MM.1S (cell line): ENCODE measurements around the gene YLPM1.

Experiments used
- DNase-seq: peaks from one replicate; pipeline ENCODE4 v3.0.0-alpha.2; 2015
- H2AFZ ChIP-seq: fragments of 300-600 bp; sonication (generic); 2 replicates; pipeline ENCODE4 v1.6.0; 2016; ENCODE audit warnings: antibody characterized with exemption, low read length
- H3F3A ChIP-seq: fragments of 300-600 bp; sonication (generic); 2 replicates; pipeline ENCODE4 v1.6.1; 2016; ENCODE audit warnings: mild to moderate bottlenecking, antibody characterized with exemption, low read length, moderate library complexity, mixed read lengths; ENCODE audit not compliant: insufficient read depth
- H3K27ac ChIP-seq: fragments of 300-600 bp; sonication (generic); 2 replicates; pipeline ENCODE4 v1.5.1; 2016; ENCODE audit warnings: mild to moderate bottlenecking, low read length
- H3K27me3 ChIP-seq: fragments of 300-600 bp; sonication (generic); replicated peaks from 2 replicates; pipeline ENCODE4 v1.6.0; 2016; ENCODE audit warnings: low read length; ENCODE audit not compliant: insufficient read depth
- H3K36me3 ChIP-seq: fragments of 300-600 bp; sonication (generic); replicated peaks from 2 replicates; pipeline ENCODE4 v1.6.1; 2016; ENCODE audit warnings: mild to moderate bottlenecking, low read length, mixed read lengths; ENCODE audit not compliant: insufficient read depth
- H3K4me1 ChIP-seq: fragments of 300-600 bp; sonication (generic); 2 replicates; pipeline ENCODE4 v1.6.1; 2016; ENCODE audit warnings: low read length, mixed read lengths
- H3K4me2 ChIP-seq: fragments of 300-600 bp; sonication (generic); 2 replicates; pipeline ENCODE4 v1.6.0; 2016; ENCODE audit warnings: low read depth, low read length
- H3K4me3 ChIP-seq: fragments of 300-600 bp; sonication (generic); 2 replicates; pipeline ENCODE4 v1.5.1; 2016; ENCODE audit warnings: low read length, mixed read lengths
- H3K79me2 ChIP-seq: fragments of 300-600 bp; sonication (generic); 2 replicates; pipeline ENCODE4 v1.6.1; 2016; ENCODE audit warnings: mixed run types, low read length, mixed read lengths
- H3K9ac ChIP-seq: fragments of 300-600 bp; sonication (generic); 2 replicates; pipeline ENCODE4 v1.6.1; 2016; ENCODE audit warnings: low read length, mixed read lengths
- H3K9me2 ChIP-seq: fragments of 300-600 bp; sonication (generic); replicated peaks from 2 replicates; pipeline ENCODE4 v1.6.1; 2016; ENCODE audit warnings: mild to moderate bottlenecking, low read length, mixed read lengths; ENCODE audit not compliant: insufficient read depth
- H3K9me3 ChIP-seq: fragments of 300-600 bp; sonication (generic); replicated peaks from 2 replicates; pipeline ENCODE4 v1.6.1; 2016; ENCODE audit warnings: mild to moderate bottlenecking, low read length, mixed read lengths; ENCODE audit not compliant: insufficient read depth
- H4K20me1 ChIP-seq: fragments of 300-600 bp; sonication (generic); 2 replicates; pipeline ENCODE4 v1.6.1; 2016; ENCODE audit warnings: mild to moderate bottlenecking, low read length, moderate library complexity, mixed read lengths; ENCODE audit not compliant: insufficient read depth
- EZH2 ChIP-seq: fragments of 300-600 bp; sonication (generic); optimal IDR thresholded peaks from 2 replicates; pipeline ENCODE3; 2017; ENCODE audit warnings: low read depth, mild to moderate bottlenecking, antibody characterized with exemption, low read length, mixed read lengths
- EZH2phosphoT487 ChIP-seq: fragments of 300-600 bp; sonication (generic); IDR thresholded peaks from 2 replicates; pipeline ENCODE4 v1.6.1; 2018; ENCODE audit warnings: antibody characterized with exemption, low read length
- TF ChIP-seq, protein P1 (sequence below): fragments of 300-600 bp; sonication (generic); IDR thresholded peaks from 2 replicates; pipeline ENCODE4 v1.5.1; 2016; ENCODE audit warnings: antibody characterized with exemption, low read length, mixed read lengths

Gene YLPM1

DNA sequence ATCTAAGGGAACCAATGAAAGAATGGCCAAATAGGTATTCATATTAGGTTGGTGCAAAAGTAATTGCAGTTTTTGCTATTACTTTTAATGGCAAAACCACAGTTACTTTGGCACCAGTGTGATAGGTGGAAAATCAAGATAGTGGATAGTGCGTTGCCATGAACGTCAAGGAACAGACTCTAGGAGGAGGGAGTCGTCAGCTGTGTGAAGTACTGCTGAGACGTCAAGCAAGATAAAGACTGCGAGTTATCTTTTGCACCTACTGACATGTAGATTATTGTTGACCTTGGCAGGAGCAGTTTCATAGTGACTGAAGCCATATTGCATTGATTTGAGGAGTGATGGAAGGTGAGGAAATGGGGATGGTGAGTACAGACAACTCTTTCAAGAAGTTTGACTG lies 8.3 kb downstream of the YLPM1 start:
- H3K79me2 ChIP-seq = peaks cover 68% of the 10 kb centered on the region
- no peaks in the 10 kb centered on the region for H3F3A ChIP-seq
- H3K9ac ChIP-seq = no peak overlapping the region
- TF ChIP-seq, protein P1, sequence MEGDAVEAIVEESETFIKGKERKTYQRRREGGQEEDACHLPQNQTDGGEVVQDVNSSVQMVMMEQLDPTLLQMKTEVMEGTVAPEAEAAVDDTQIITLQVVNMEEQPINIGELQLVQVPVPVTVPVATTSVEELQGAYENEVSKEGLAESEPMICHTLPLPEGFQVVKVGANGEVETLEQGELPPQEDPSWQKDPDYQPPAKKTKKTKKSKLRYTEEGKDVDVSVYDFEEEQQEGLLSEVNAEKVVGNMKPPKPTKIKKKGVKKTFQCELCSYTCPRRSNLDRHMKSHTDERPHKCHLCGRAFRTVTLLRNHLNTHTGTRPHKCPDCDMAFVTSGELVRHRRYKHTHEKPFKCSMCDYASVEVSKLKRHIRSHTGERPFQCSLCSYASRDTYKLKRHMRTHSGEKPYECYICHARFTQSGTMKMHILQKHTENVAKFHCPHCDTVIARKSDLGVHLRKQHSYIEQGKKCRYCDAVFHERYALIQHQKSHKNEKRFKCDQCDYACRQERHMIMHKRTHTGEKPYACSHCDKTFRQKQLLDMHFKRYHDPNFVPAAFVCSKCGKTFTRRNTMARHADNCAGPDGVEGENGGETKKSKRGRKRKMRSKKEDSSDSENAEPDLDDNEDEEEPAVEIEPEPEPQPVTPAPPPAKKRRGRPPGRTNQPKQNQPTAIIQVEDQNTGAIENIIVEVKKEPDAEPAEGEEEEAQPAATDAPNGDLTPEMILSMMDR = no peak
- TF ChIP-seq EZH2 (no peak), EZH2phosphoT487 (no peak)
- no peaks in the 10 kb centered on the region for H3K9me2 ChIP-seq
- H3K9me3 ChIP-seq = no peaks in the 10 kb centered on the region
- no peak overlapping the region for H3K4me3 ChIP-seq
- no peaks in the 10 kb centered on the region for H3K4me1 ChIP-seq
- H3K27me3 ChIP-seq = no peaks in the 10 kb centered on the region
- no peak overlapping the region for H3K4me2 ChIP-seq
- no peaks in the 10 kb centered on the region for H4K20me1 ChIP-seq
- no peaks in the 10 kb centered on the region for H3K36me3 ChIP-seq
- DNase-seq = no peak
- no peak overlapping the region for H2AFZ ChIP-seq
- no peak overlapping the region for H3K27ac ChIP-seq

DNA sequence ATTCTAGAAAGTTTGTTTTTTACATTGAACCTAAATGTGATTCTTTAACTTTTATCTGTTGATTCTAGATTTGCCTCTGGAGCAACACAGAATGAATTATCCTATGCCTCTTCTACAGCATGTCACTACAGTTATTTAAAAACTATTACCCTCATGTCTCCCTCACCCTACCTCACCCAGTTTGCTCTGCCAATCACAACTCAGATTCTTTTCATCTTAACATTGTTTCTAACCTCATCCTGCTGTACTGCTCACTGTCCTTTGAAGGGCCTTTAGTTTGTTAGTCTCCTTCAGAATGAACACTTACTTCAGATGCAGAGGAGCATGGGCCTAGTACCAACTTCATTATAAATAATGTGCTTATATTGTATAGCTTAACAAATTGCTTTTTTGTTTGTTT lies 21.5 kb downstream of the YLPM1 start:
- Histone ChIP-seq H3K9me2 (no peaks in the 10 kb centered on the region), H3K4me3 (no peak overlapping the region), H3K4me1 (no peaks in the 10 kb centered on the region), H3K36me3 (no peaks in the 10 kb centered on the region), H3F3A (no peaks in the 10 kb centered on the region), H2AFZ (no peak overlapping the region), H3K9me3 (no peaks in the 10 kb centered on the region), H3K4me2 (no peak overlapping the region), H3K27ac (no peak overlapping the region), H4K20me1 (no peaks in the 10 kb centered on the region), H3K79me2 (no peaks in the 10 kb centered on the region), H3K27me3 (no peaks in the 10 kb centered on the region), H3K9ac (no peak overlapping the region)
- TF ChIP-seq EZH2phosphoT487 = no peak
- TF ChIP-seq EZH2 = no peak
- TF ChIP-seq, protein P1 = no peak
- no peak for DNase-seq

DNA sequence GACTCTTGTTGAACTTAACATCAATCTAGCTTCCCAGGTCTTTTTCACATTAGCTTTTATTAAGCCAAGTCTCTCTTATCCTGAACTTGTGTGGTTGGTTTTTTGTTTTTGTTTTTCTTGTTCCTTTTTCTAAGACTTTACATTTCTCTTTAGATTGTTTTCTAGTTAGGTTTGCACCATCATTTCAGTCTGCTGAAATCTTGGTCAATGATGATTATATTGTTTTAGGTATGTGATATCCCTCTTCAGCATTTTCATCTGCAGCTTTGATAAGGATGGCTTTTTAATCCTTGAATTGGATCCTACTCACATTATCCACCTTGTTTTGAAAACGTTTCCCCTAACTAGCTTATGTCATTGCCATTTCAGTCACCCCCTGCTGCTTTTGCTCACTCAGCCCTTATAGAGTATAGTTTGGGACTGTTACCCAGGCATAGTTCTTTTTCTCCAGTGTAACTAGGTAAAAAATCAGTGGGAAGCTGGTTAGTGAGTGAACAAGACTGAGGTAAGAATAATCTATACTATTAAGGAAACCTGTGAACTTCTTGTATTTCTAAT lies 22.0 kb downstream of the YLPM1 start:
- Histone ChIP-seq H3K9me3 (no peaks in the 10 kb centered on the region), H3K27me3 (no peaks in the 10 kb centered on the region), H3K4me2 (no peak overlapping the region), H3F3A (no peaks in the 10 kb centered on the region), H3K9ac (no peak overlapping the region), H3K9me2 (no peaks in the 10 kb centered on the region), H3K27ac (no peak overlapping the region), H3K79me2 (no peaks in the 10 kb centered on the region), H3K4me1 (no peaks in the 10 kb centered on the region), H4K20me1 (no peaks in the 10 kb centered on the region), H2AFZ (no peak overlapping the region), H3K4me3 (no peak overlapping the region), H3K36me3 (no peaks in the 10 kb centered on the region)
- DNase-seq = no peak
- TF ChIP-seq, protein P1 = no peak
- TF ChIP-seq EZH2phosphoT487 (no peak), EZH2 (no peak)
